Spinal cord (tissue), 10 donors: ENCODE results near the gene SGCA. TPM values are rescaled to one million over a fixed set of nuclear protein-coding genes. Genes with fewer than 3 reads are reported as not detected.

Experiments used
- DNase-seq, 6 donors: peaks; one replicate each; pipeline versions ENCODE4 v3.0.0 to v3.0.0-alpha.2; 2013 to 2015; ENCODE audit warnings: low spot score in 6 of 6, low read depth in 4 of 6
- H3K27ac ChIP-seq: one replicate; pipeline ENCODE4 v1.5.1; 2013; ENCODE audit warnings: low read depth, low read length, control low read depth
- H3K27me3 ChIP-seq: one replicate; pipeline ENCODE4 v1.6.1; 2013; ENCODE audit warnings: low read length; ENCODE audit not compliant: control insufficient read depth, insufficient read depth
- H3K36me3 ChIP-seq: one replicate; pipeline ENCODE4 v1.6.1; 2013; ENCODE audit warnings: low read length; ENCODE audit not compliant: control insufficient read depth, insufficient read depth
- H3K4me1 ChIP-seq: one replicate; pipeline ENCODE4 v1.6.1; 2013; ENCODE audit warnings: low read length; ENCODE audit not compliant: control insufficient read depth, insufficient read depth
- H3K4me3 ChIP-seq: one replicate; pipeline ENCODE4 v1.5.1; 2013; ENCODE audit warnings: low read depth, low read length, control low read depth
- H3K9me3 ChIP-seq: one replicate; pipeline ENCODE4 v1.6.1; 2013; ENCODE audit warnings: low read length; ENCODE audit not compliant: control insufficient read depth, insufficient read depth
- WGBS: methylation state at CpG from one replicate; pipeline ENCODE4 v1.1.5; 2013; ENCODE audit warnings: missing lambda C conversion rate; ENCODE audit not compliant: insufficient coverage; 5-methylcytosine and 5-hydroxymethylcytosine counted together
- polyA plus RNA-seq, 2 donors: library from polyadenylated mRNA; unstranded; fragments of 120-200 nt; gene quantifications; one replicate each; pipeline ENCODE4 v1.2.1, GENCODE V29; 2013; ENCODE audit not compliant: insufficient read length in 2 of 2
- total RNA-seq, 2 donors: library from RNA; depleted of rRNA in 1 of 2; stranded (reverse); fragments of 120-200 nt in 1 of 2; fragments of >200 nt in 1 of 2; gene quantifications; one replicate each; pipeline versions ENCODE4 v1.2.3 to v1.2.4, GENCODE V29; 2013 to 2014
- donor health status: healthy.

SGCA gene
- total and polyA plus RNA-seq, 4 donors = 0.72 to 3.0 (median 1.2) TPM

DNA sequence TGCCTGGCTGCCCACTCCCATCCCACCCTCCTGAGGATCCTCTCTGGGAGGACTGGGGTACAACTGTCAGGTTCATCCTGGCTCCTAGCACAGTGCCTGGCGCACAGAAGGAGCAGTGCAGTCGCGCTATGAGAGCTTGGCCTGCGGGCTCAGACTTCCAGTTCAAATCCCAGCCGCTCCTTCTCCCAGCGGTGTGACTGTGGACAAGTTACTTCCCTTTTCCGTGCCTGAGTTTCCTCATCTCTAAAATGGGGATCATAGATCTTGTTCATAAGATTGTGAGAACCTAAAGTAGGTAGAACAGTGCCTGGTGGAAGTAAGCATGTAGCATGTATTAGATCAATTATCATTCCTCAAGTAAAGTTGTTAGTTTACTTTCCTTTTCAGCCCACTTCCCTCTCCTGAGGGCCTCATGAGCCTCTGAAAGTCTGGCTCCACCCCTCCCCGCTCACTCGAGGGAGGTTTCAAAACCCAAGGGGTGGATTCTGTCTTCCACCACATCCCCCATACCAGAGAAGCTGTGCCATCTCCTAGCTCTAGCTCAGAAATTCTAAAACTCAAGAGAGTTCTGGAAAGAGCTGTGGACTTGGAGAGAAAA lies 55.6 kb downstream of the SGCA start:
- 76% methylated on average over 6 of the region's 9 CpGs for WGBS
- H3K36me3 ChIP-seq = no peaks in the 10 kb centered on the region
- DNase-seq = no peak
- H3K27me3 ChIP-seq = no peaks in the 10 kb centered on the region
- H3K27ac ChIP-seq = peak overlapping the region; percentile 2
- H3K4me3 ChIP-seq = no peak overlapping the region
- H3K4me1 ChIP-seq = peaks cover 12% of the 10 kb centered on the region
- H3K9me3 ChIP-seq = peaks cover 6% of the 10 kb centered on the region

- 74% methylated on average over 6 of the region's 8 CpGs for WGBS
Observed at GRCh38 chr17:50221864-50222545, 56.2 kb downstream of the SGCA start.

DNA sequence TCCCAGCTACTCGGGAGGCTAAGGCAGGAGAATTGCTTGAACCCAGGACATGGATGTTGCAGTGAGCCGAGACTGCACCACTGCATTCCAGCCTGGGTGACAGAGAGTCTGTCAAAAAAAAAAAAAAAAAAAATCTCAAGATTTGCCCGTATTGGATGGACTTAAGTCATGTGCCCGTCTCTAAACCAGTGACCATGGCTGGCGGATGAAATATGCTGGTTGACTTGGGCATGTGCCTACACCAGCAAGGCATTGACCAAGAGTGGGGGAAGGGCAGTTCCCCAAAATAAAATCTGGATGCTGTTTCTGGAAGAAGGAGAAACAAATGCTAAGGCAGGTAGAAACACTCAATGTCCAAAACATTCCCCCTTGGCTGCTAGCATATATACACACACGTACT lies 57.1 kb downstream of the SGCA start:
- peaks cover 12% of the 10 kb centered on the region for H3K4me1 ChIP-seq

More at GRCh38 chr17:50221864-50222545, 56.2 kb downstream of the SGCA start:
- no peak for DNase-seq
- H3K4me3 ChIP-seq = no peak overlapping the region
- H3K9me3 ChIP-seq = peaks cover 6% of the 10 kb centered on the region
- H3K27ac ChIP-seq = peak overlapping the region; percentile 6
- no peaks in the 10 kb centered on the region for H3K27me3 ChIP-seq
- peaks cover 12% of the 10 kb centered on the region for H3K4me1 ChIP-seq
- no peaks in the 10 kb centered on the region for H3K36me3 ChIP-seq

More for the DNA sequence above, 57.1 kb downstream of the SGCA start:
- no peak for DNase-seq
- 83% methylated on average over 5 of the region's 6 CpGs for WGBS
- Histone ChIP-seq H3K9me3 (peaks cover 6% of the 10 kb centered on the region), H3K27ac (no peak overlapping the region), H3K36me3 (no peaks in the 10 kb centered on the region), H3K27me3 (no peaks in the 10 kb centered on the region), H3K4me3 (no peak overlapping the region)

Other genes starting within 250 kb of the SGCA start
- gene DLX4, start 196.8 kb upstream of the SGCA start, total RNA-seq = not detected
- under 1 TPM in 1 of 2 donors, not detected in 1; 0.42 TPM for gene DLX4, start 196.8 kb upstream of the SGCA start, polyA plus RNA-seq
- gene DLX3, start 170.8 kb upstream of the SGCA start, total RNA-seq = under 1 TPM in 1 of 2 donors, not detected in 1; 0.44 TPM
- gene DLX3, start 170.8 kb upstream of the SGCA start, polyA plus RNA-seq = under 1 TPM; 0.10 to 0.39 TPM
- 10 to 100 TPM; 23.4 to 28.3 TPM for gene ITGA3, start 109.9 kb upstream of the SGCA start, total RNA-seq
- 10 to 100 TPM; 23.5 to 34.4 TPM for gene ITGA3, start 109.9 kb upstream of the SGCA start, polyA plus RNA-seq
- 10 to 100 TPM; 14.7 to 32.6 TPM for gene PDK2, start 70.7 kb upstream of the SGCA start, total RNA-seq
- 10 to 100 TPM; 52.8 to 56.1 TPM for gene PDK2, start 70.7 kb upstream of the SGCA start, polyA plus RNA-seq
- 10 to 100 TPM; 13.2 to 14.6 TPM for gene SAMD14, start 35.8 kb upstream of the SGCA start, total RNA-seq
- 10 to 100 TPM; 79.3 to 91.6 TPM for gene SAMD14, start 35.8 kb upstream of the SGCA start, polyA plus RNA-seq
- gene PPP1R9B, start 15.3 kb upstream of the SGCA start, total RNA-seq = 10 to 100 TPM; 23.7 to 40.8 TPM
- gene PPP1R9B, start 15.3 kb upstream of the SGCA start, polyA plus RNA-seq = 100 to 1,000 TPM; 102 TPM
- gene COL1A1, start 35.6 kb downstream of the SGCA start, total RNA-seq = 1,000 to 10,000 TPM; 1,525 to 2,315 TPM
- 1,000 to 10,000 TPM in 1 of 2 donors, 100 to 1,000 TPM in 1; 586 to 1,058 TPM for gene COL1A1, start 35.6 kb downstream of the SGCA start, polyA plus RNA-seq
- gene TMEM92, start 108.5 kb downstream of the SGCA start, total RNA-seq = 1 to 10 TPM; 1.2 to 3.3 TPM
- gene TMEM92, start 108.5 kb downstream of the SGCA start, polyA plus RNA-seq = 1 to 10 TPM in 1 of 2 donors, under 1 TPM in 1; 0.49 to 3.0 TPM
- 10 to 100 TPM; 15.8 to 35.9 TPM for gene XYLT2, start 180.1 kb downstream of the SGCA start, total RNA-seq
- gene XYLT2, start 180.1 kb downstream of the SGCA start, polyA plus RNA-seq = 10 to 100 TPM; 15.3 to 26.3 TPM
- 10 to 100 TPM; 45.3 to 98.7 TPM for gene MRPL27, start 207.2 kb downstream of the SGCA start, total RNA-seq
- 10 to 100 TPM; 70.1 to 76.7 TPM for gene MRPL27, start 207.2 kb downstream of the SGCA start, polyA plus RNA-seq
- gene EME1, start 207.2 kb downstream of the SGCA start, total RNA-seq = 1 to 10 TPM; 3.1 to 5.5 TPM
- 1 to 10 TPM; 6.8 to 7.5 TPM for gene EME1, start 207.2 kb downstream of the SGCA start, polyA plus RNA-seq
- gene LRRC59, start 231.5 kb downstream of the SGCA start, total RNA-seq = 10 to 100 TPM; 45.7 to 47.7 TPM
- 10 to 100 TPM; 60.7 to 63.9 TPM for gene LRRC59, start 231.5 kb downstream of the SGCA start, polyA plus RNA-seq